GF-D8 (cell line): Measurements from ENCODE around the gene CDKN2C.
A peak's percentile ranks its signal among the peaks of the same experiment; 100 is the strongest.
"Not testable (repeated sequence)": the region's sequence is repeated elsewhere in the genome, so short reads cannot be mapped to it uniquely, and the experiment has no call there.

Experiments
- DNase-seq: peaks from one replicate; lab custom pipeline; 2025; lab: John Stamatoyannopoulos, UW

The CDKN2C gene

GRCh38 chr1:50969611-50970508 is at the start of gene CDKN2C:
CDKN2C (plus strand) TSS chr1:50970245; CDS start chr1:50970369, 124 bp downstream.
- peak; percentile 46 for DNase-seq

GRCh38 chr1:50920409-50920808 is 49.6 kb upstream of the CDKN2C start:
- no peak for DNase-seq

- DNase-seq = no peak
Measured at GRCh38 chr1:50921029-50921428, 49.0 kb upstream of the CDKN2C start.

- no peak for DNase-seq
Measured at GRCh38 chr1:50923564-50923963, 46.5 kb upstream of the CDKN2C start.

- DNase-seq = peak; percentile 36
Measured at GRCh38 chr1:50929376-50929958, 40.6 kb upstream of the CDKN2C start.

GRCh38 chr1:50930193-50930592 is 39.9 kb upstream of the CDKN2C start:
- DNase-seq = no peak

GRCh38 chr1:50930965-50931737 is 38.9 kb upstream of the CDKN2C start:
- peak; percentile 26 for DNase-seq

GRCh38 chr1:50932043-50932442 is 38.0 kb upstream of the CDKN2C start:
- not testable (repeated sequence) for DNase-seq

GRCh38 chr1:50933770-50934169 is 36.3 kb upstream of the CDKN2C start:
- DNase-seq = not testable (repeated sequence)

- DNase-seq = no peak
Measured at GRCh38 chr1:50934838-50935237, 35.2 kb upstream of the CDKN2C start.

- DNase-seq = not testable (repeated sequence)
Measured at GRCh38 chr1:50935276-50935675, 34.8 kb upstream of the CDKN2C start.

GRCh38 chr1:50936321-50936720 is 33.7 kb upstream of the CDKN2C start:
- DNase-seq = no peak

- no peak for DNase-seq
Measured at GRCh38 chr1:50940291-50940690, 29.8 kb upstream of the CDKN2C start.

GRCh38 chr1:50942334-50942733 is 27.7 kb upstream of the CDKN2C start:
- no peak for DNase-seq

GRCh38 chr1:50949286-50949982 is 20.6 kb upstream of the CDKN2C start:
- peak; percentile 20 for DNase-seq

GRCh38 chr1:50950396-50950795 is 19.6 kb upstream of the CDKN2C start:
- no peak for DNase-seq

- not testable (repeated sequence) for DNase-seq
Measured at GRCh38 chr1:50952566-50952965, 17.5 kb upstream of the CDKN2C start.

GRCh38 chr1:50955116-50955515 is 14.9 kb upstream of the CDKN2C start:
- no peak for DNase-seq

- DNase-seq = no peak
Measured at GRCh38 chr1:50959303-50959912, 10.6 kb upstream of the CDKN2C start.

- peak; percentile 90 for DNase-seq
Measured at GRCh38 chr1:50959913-50960844, 9.9 kb upstream of the CDKN2C start, which contains the start of gene FAF1. FAF1 (minus strand) TSS chr1:50960267; CDS start chr1:50959811, 456 bp downstream.
